HG03045 (cell line): ENCODE data around the gene SP110.
"Not testable (repeated sequence)": the region's sequence is repeated elsewhere in the genome, so short reads cannot be mapped to it uniquely, and the experiment has no call there.

Source experiments
- ATAC-seq: cut with Tn5 transposase; IDR thresholded peaks from one replicate; pipeline ENCODE4 v1.9.1; 2021; ENCODE audit warnings: mild to moderate bottlenecking, moderate library complexity; ENCODE audit not compliant: unreplicated experiment

Gene SP110

GRCh38 chr2:230129343-230129742 is 90.4 kb downstream of the SP110 start:
- ATAC-seq = no peak

- ATAC-seq = no peak
Measured at GRCh38 chr2:230128623-230129342, 91.0 kb downstream of the SP110 start.

GRCh38 chr2:230127195-230127594 is 92.6 kb downstream of the SP110 start:
- ATAC-seq = no peak

- no peak for ATAC-seq
Measured at GRCh38 chr2:230124757-230125431, 94.9 kb downstream of the SP110 start.

- ATAC-seq = no peak
Measured at GRCh38 chr2:230124235-230124634, 95.5 kb downstream of the SP110 start.

- ATAC-seq = not testable (repeated sequence)
Measured at GRCh38 chr2:230120376-230120775, 99.4 kb downstream of the SP110 start.

GRCh38 chr2:230119827-230120226 is 100.0 kb downstream of the SP110 start:
- not testable (repeated sequence) for ATAC-seq
